LNCaP clone FGC (cell line): ENCODE data around the gene GFPT1.

Experiments used
- DNase-seq: peaks from one replicate; pipeline ENCODE4 v3.0.0-alpha.2; 2011; ENCODE audit warnings: low read depth
- H3K4me3 ChIP-seq: 2 replicates; pipeline ENCODE4 v1.5.1; 2011; ENCODE audit warnings: mild to moderate bottlenecking, low read depth, low read length, control low read depth
- CTCF ChIP-seq: IDR thresholded peaks from 2 replicates; pipeline ENCODE4 v1.5.1; 2012; ENCODE audit warnings: mild to moderate bottlenecking; ENCODE audit not compliant: control insufficient read depth, insufficient read depth; ENCODE audit errors: extremely low read depth

GFPT1 gene

GRCh38 chr2:69285379-69285894, 101.6 kb downstream of the GFPT1 start:
- no peak overlapping the region for H3K4me3 ChIP-seq
- TF ChIP-seq CTCF: no peak
- DNase-seq: no peak

GRCh38 chr2:69280796-69281412, 106.1 kb downstream of the GFPT1 start:
- no peak overlapping the region for H3K4me3 ChIP-seq
- no peak for DNase-seq

GRCh38 chr2:69279931-69280681, 106.9 kb downstream of the GFPT1 start:
- no peak overlapping the region for H3K4me3 ChIP-seq
- TF ChIP-seq CTCF: no peak
- DNase-seq: no peak

More at GRCh38 chr2:69280796-69281412, 106.1 kb downstream of the GFPT1 start:
- TF ChIP-seq CTCF: no peak

GRCh38 chr2:69279211-69279610, 107.8 kb downstream of the GFPT1 start:
- no peak overlapping the region for H3K4me3 ChIP-seq
- no peak for TF ChIP-seq CTCF
- DNase-seq: no peak

GRCh38 chr2:69278366-69278765, 108.7 kb downstream of the GFPT1 start:
- no peak for TF ChIP-seq CTCF
- DNase-seq: no peak
- H3K4me3 ChIP-seq: no peak overlapping the region

- no peak for TF ChIP-seq CTCF
- DNase-seq: no peak
- H3K4me3 ChIP-seq: no peak overlapping the region
These were observed 111.5 kb downstream of the GFPT1 start for GRCh38 chr2:69275490-69275889.
